BLaER1 (cell line): Measurements from ENCODE around the gene PARP11.
A peak's percentile ranks its signal among the peaks of the same experiment; 100 is the strongest.

ENCODE experiments used
- H3K27ac ChIP-seq: shearing (Covaris generic); formaldehyde crosslinking; 2 replicates; pipeline ENCODE4 v1.8.1; 2022
- H3K27me3 ChIP-seq: shearing (Covaris generic); formaldehyde crosslinking; 2 replicates; pipeline ENCODE4 v1.8.1; 2022
- H3K36me3 ChIP-seq: shearing (Covaris generic); formaldehyde crosslinking; 2 replicates; pipeline ENCODE4 v1.8.1; 2022
- H3K4me1 ChIP-seq: shearing (Covaris generic); formaldehyde crosslinking; 2 replicates; pipeline ENCODE4 v1.8.1; 2022
- H3K4me2 ChIP-seq: shearing (Covaris generic); formaldehyde crosslinking; 2 replicates; pipeline ENCODE4 v1.8.1; 2022
- H3K4me3 ChIP-seq: shearing (Covaris generic); formaldehyde crosslinking; 2 replicates; pipeline ENCODE4 v1.8.1; 2022
- H3K9ac ChIP-seq: shearing (Covaris generic); formaldehyde crosslinking; 2 replicates; pipeline ENCODE4 v1.8.1; 2022
- H3K9me3 ChIP-seq: shearing (Covaris generic); formaldehyde crosslinking; 2 replicates; pipeline ENCODE4 v1.8.1; 2022
- H4K20me1 ChIP-seq: shearing (Covaris generic); formaldehyde crosslinking; 2 replicates; pipeline ENCODE4 v1.8.1; 2022
- Cebpa-rat ChIP-seq: shearing (Covaris generic); IDR thresholded peaks from 2 replicates; pipeline ENCODE4 v1.8.1; 2022

Gene PARP11

GRCh38 chr12:3832738-3833137 lies 40.5 kb downstream of the PARP11 start:
- 0 out of 2 replicates have a peak, but pooled peaks cover 5% of the 10 kb centered on the region for H3K36me3 ChIP-seq
- H3K4me2 ChIP-seq: no peak overlapping the region
- no peak overlapping the region for H3K9ac ChIP-seq
- peaks cover 26% of the 10 kb centered on the region for H4K20me1 ChIP-seq
- TF ChIP-seq Cebpa-rat: no peak
- no peaks in the 10 kb centered on the region for H3K27me3 ChIP-seq
- no peak overlapping the region for H3K4me3 ChIP-seq
- no peak overlapping the region for H3K27ac ChIP-seq
- H3K9me3 ChIP-seq: no peaks in the 10 kb centered on the region
- H3K4me1 ChIP-seq: 0 out of 2 replicates have a peak, but pooled peaks cover 5% of the 10 kb centered on the region

DNA sequence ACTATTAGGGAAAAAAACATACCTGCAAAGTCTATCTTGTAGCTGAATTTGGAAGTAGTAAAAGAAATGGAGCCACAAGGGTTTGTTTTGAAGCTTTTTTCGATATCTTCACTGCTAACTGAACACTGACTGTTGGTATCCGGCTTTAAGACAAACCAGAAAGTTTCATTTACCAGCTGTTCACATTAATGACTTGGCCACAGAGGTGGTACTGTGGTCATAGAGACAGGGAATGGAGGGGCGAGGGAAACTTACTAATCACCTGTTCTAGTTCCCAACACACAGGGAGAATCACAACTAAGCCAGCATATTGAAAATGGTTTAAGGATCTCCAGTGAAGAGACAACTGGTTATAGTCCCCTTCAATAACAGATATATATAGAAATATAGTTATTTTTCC lies 44.3 kb downstream of the PARP11 start:
- Histone ChIP-seq H3K4me3 (no peak overlapping the region), H4K20me1 (peaks cover 12% of the 10 kb centered on the region), H3K4me1 (no peaks in the 10 kb centered on the region), H3K9ac (no peak overlapping the region), H3K9me3 (no peaks in the 10 kb centered on the region), H3K27me3 (no peaks in the 10 kb centered on the region), H3K27ac (no peak overlapping the region), H3K36me3 (peaks cover 18% of the 10 kb centered on the region), H3K4me2 (no peak overlapping the region)
- TF ChIP-seq Cebpa-rat: no peak

DNA sequence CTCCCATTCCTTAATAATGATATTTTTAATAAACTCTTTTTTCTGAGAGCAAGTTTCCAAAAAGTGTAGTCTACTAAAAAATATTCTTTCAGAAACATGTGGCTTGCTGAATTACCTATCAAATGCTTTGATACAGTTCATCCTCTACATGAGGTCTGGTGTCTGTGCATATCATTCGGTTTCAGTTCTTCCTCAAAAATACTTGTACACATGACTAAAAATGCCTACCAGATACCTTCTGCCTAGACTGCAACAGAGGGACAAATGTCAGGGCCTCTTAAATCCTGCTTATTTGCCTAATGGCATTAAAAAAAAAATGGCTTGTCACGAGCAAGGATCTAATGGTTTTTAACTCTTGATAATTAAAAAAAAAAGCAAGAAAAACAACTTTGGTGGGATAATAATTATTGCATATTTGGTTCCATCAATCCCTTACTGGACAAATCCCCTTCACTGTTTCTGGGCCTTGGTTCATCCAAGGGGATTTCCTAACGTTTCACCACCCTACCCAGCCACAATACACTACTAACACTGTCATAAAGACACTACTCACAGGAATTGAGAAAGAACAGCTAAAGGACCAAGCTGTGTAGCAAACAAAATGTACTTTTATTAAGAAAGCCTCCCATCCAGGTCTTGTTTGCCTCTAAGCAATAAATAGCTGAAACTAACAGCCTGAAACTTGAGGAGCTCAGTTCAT lies 45.7 kb downstream of the PARP11 start:
- Histone ChIP-seq H3K4me3 (no peak overlapping the region), H3K27ac (no peak overlapping the region), H3K36me3 (peaks cover 24% of the 10 kb centered on the region), H3K4me2 (no peak overlapping the region), H3K4me1 (no peaks in the 10 kb centered on the region), H4K20me1 (no peaks in the 10 kb centered on the region), H3K9ac (no peak overlapping the region), H3K27me3 (no peaks in the 10 kb centered on the region), H3K9me3 (no peaks in the 10 kb centered on the region)
- TF ChIP-seq Cebpa-rat: no peak

- no peaks in the 10 kb centered on the region for H3K27me3 ChIP-seq
- no peaks in the 10 kb centered on the region for H3K9me3 ChIP-seq
- H3K27ac ChIP-seq: no peak overlapping the region
- no peaks in the 10 kb centered on the region for H4K20me1 ChIP-seq
- H3K9ac ChIP-seq: no peak overlapping the region
- peaks cover 10% of the 10 kb centered on the region for H3K4me1 ChIP-seq
- TF ChIP-seq Cebpa-rat: no peak
- no peak overlapping the region for H3K4me3 ChIP-seq
- peaks cover 52% of the 10 kb centered on the region for H3K36me3 ChIP-seq
- no peak overlapping the region for H3K4me2 ChIP-seq
These were observed 51.8 kb downstream of the PARP11 start for GRCh38 chr12:3821441-3821840.

DNA sequence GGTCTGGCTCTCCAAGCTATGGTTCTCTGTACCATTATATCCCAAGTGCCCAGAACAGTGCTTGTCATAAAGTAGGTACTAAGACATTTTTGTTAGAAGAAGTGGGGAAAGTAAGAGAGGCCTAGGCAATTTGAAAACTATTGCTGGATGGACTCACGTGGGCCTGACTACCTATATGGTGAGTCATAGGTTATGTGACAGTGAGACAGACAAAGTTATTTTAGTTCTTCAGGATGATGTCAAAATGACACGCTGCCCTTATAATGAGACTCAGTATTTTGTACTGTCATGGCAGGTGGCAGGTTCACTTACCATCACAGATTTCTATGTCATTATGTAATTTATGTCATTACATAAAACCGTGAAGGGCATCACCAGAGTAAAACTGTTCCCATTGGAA lies 53.1 kb downstream of the PARP11 start:
- H3K4me1 ChIP-seq: peaks cover 23% of the 10 kb centered on the region
- H3K9ac ChIP-seq: no peak overlapping the region
- H3K36me3 ChIP-seq: peaks cover 40% of the 10 kb centered on the region
- H4K20me1 ChIP-seq: no peaks in the 10 kb centered on the region
- H3K27me3 ChIP-seq: no peaks in the 10 kb centered on the region
- no peak overlapping the region for H3K4me2 ChIP-seq
- H3K4me3 ChIP-seq: no peak overlapping the region
- TF ChIP-seq Cebpa-rat: no peak
- H3K27ac ChIP-seq: no peak overlapping the region
- H3K9me3 ChIP-seq: no peaks in the 10 kb centered on the region

DNA sequence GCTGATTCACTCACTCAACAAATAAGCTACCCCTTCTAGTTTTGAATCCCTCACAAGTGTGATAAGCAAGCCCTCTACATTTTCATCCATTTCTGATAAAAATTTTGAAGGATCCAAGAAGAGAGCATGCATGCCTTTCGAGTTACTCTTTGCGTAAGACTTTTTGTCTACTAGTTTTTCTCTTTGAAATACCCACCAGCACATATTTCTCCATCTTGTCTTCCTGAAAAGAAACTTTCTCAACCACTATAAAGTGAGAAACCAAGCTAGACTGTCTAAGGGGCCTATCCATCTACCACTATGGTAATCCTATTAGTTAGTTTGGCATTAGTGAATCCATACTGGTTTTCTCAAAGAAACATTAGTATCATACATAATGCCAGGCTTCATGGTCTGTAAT lies 56.9 kb downstream of the PARP11 start:
- Histone ChIP-seq H3K27me3 (no peaks in the 10 kb centered on the region), H3K9me3 (no peaks in the 10 kb centered on the region), H3K4me1 (peaks cover 31% of the 10 kb centered on the region), H3K4me3 (no peak overlapping the region), H3K9ac (no peak overlapping the region), H4K20me1 (no peaks in the 10 kb centered on the region), H3K27ac (no peak overlapping the region), H3K36me3 (peaks cover 25% of the 10 kb centered on the region), H3K4me2 (peak overlapping the region; percentile 29; the same call in 1 of the 2 replicates)
- TF ChIP-seq Cebpa-rat: no peak

DNA sequence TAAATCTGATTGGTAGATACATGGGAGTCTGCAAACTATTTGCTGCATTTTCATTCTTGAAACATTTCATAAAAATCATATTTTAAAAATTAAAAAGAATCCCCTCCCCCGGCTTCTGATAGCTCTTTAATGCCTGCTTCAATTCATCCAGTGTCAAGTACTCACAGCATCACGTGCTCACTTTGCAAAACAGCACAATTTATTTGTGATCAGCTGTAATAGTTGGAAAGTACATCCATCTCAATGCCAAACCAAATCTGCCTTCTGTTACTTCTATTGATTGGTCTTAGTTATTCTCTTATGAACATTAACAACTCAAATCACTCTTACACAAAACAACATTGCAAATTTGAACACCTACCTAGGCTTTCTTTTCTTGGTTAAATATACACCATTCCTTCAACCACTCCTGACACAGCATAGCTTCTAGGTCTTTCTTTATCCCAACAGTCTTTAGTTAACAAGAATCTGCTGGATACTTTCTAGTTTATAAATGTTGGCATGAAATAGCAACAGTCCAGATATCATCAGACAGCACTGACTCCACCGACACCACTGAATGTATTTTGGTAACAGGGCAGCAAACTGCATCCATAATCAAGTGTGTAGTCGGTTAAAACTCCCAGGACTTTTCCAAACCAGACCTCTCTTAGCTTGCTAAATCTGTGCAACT lies 58.0 kb downstream of the PARP11 start:
- Histone ChIP-seq H3K27ac (no peak overlapping the region), H3K4me2 (peak overlapping the region; percentile 29; the same call in 1 of the 2 replicates), H4K20me1 (no peaks in the 10 kb centered on the region), H3K9ac (no peak overlapping the region), H3K4me1 (peaks cover 31% of the 10 kb centered on the region), H3K4me3 (no peak overlapping the region), H3K36me3 (peaks cover 22% of the 10 kb centered on the region), H3K9me3 (no peaks in the 10 kb centered on the region), H3K27me3 (no peaks in the 10 kb centered on the region)
- TF ChIP-seq Cebpa-rat: no peak

DNA sequence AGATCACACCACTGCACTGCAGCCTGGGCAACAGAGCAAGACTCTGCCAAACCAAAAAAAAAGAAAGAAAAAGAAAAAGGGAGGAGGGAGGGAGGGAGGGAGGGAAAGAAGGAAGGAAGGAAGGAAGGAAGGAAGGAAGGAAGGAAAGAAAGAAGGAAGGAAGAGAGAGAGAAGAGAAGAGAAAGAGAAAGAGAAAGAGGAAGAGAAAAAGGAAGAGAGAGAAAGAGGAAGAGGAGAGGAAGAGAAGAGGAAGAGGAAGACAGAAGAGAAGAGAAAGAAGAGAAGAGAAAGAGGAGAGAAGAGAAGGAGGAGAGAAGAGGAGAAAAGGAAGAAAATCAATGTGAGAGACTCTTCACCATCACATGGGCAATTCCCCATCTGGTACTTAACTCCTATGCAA lies 62.7 kb downstream of the PARP11 start:
- Histone ChIP-seq H3K27me3 (no peaks in the 10 kb centered on the region), H3K4me2 (no peak overlapping the region), H4K20me1 (no peaks in the 10 kb centered on the region), H3K36me3 (no peaks in the 10 kb centered on the region), H3K4me3 (no peak overlapping the region), H3K4me1 (peaks cover 12% of the 10 kb centered on the region), H3K27ac (no peak overlapping the region), H3K9ac (no peak overlapping the region), H3K9me3 (no peaks in the 10 kb centered on the region)
- no peak for TF ChIP-seq Cebpa-rat

DNA sequence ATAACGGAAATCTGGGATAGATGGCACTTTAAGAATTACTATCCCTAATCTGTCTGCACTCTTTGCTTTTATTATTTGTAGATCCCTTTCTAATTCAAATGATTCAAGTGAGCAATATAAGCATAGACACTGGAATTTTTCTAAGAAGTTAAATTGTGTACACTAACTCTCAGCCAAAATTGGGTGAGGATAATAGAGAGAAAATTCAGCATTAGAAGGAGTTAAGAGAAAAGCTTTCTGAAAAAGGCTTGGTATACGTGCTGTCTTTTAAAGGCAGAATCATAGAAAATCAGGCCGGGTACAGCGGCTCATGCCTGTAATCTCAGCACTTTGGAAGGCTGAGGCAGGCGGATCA lies 63.2 kb downstream of the PARP11 start:
- Histone ChIP-seq H3K4me2 (no peak overlapping the region), H3K9me3 (no peaks in the 10 kb centered on the region), H4K20me1 (no peaks in the 10 kb centered on the region), H3K27me3 (no peaks in the 10 kb centered on the region), H3K4me3 (no peak overlapping the region), H3K4me1 (peaks cover 8% of the 10 kb centered on the region; the same call in 1 of the 2 replicates), H3K36me3 (no peaks in the 10 kb centered on the region), H3K27ac (no peak overlapping the region), H3K9ac (no peak overlapping the region)
- TF ChIP-seq Cebpa-rat: no peak

GRCh38 chr12:3809357-3810015 lies 63.7 kb downstream of the PARP11 start:
- Histone ChIP-seq H3K4me2 (no peak overlapping the region), H3K36me3 (no peaks in the 10 kb centered on the region), H3K4me1 (peaks cover 8% of the 10 kb centered on the region; the same call in 1 of the 2 replicates), H4K20me1 (no peaks in the 10 kb centered on the region), H3K27me3 (no peaks in the 10 kb centered on the region), H3K27ac (no peak overlapping the region), H3K9ac (no peak overlapping the region), H3K4me3 (no peak overlapping the region), H3K9me3 (no peaks in the 10 kb centered on the region)
- TF ChIP-seq Cebpa-rat: no peak
